Measurements from ENCODE around the gene COPS7A. TPM values are rescaled to one million over a fixed set of nuclear protein-coding genes. Genes with fewer than 3 reads are reported as not detected.
A peak's percentile ranks its signal among the peaks of the same experiment; 100 is the strongest.

Gene COPS7A
- total and polyA plus RNA-seq, 2 donors (not counting 1 experiment from before 2014, with no cell fraction given) = 79.1 to 114 TPM

GRCh38 chr12:6778574-6779550, 55.0 kb downstream of the COPS7A start:
- peak overlapping the region; percentile 96 for H3K4me2 ChIP-seq (ENCODE audit: extremely low read depth, insufficient read depth, low read length)
- TF ChIP-seq EZH2 (IDR thresholded peaks at IDR 0.05; ENCODE audit: low read length, missing control alignments) (no peak), CTCF (conservative IDR thresholded peaks at IDR 0.05 in 1 of 2, IDR thresholded peaks at IDR 0.05 in 1 of 2; ENCODE audit: low read depth in 1 of 2, low read length in 2 of 2) (peak; percentile 87)
- peak overlapping the region; percentile 70 for H2AFZ ChIP-seq (ENCODE audit: low read length)
- no peaks in the 10 kb centered on the region for H3K9me3 ChIP-seq (ENCODE audit: control insufficient read depth, insufficient read depth, low read depth, low read length)
- DNase-seq (ENCODE audit: low read depth in 2 of 2) = peak; percentile 89 to 94
- peak overlapping the region; percentile 30 to 51 (median 42) for H3K4me3 ChIP-seq (replicated peaks in 1 of 4; ENCODE audit: control extremely low read depth in 1 of 4, insufficient read depth in 1 of 4, low read depth in 3 of 4, low read length in 4 of 4)
- H3K27ac ChIP-seq (ENCODE audit: insufficient read depth, low read length) = no peak overlapping the region
- H4K20me1 ChIP-seq (ENCODE audit: control insufficient read depth, extremely low read depth, insufficient read depth, low read length) = no peaks in the 10 kb centered on the region
- no peak overlapping the region for H3K9ac ChIP-seq (ENCODE audit: insufficient read depth, low read length)
- H3K4me1 ChIP-seq (ENCODE audit: control insufficient read depth, extremely low read depth, insufficient read depth, low read length) = peaks cover 3% of the 10 kb centered on the region
- no peaks in the 10 kb centered on the region for H3K36me3 ChIP-seq (ENCODE audit: control insufficient read depth, insufficient read depth, low read length)
- no peaks in the 10 kb centered on the region for H3K79me2 ChIP-seq (ENCODE audit: control insufficient read depth, insufficient read depth, low read length)
- no peaks in the 10 kb centered on the region for H3K27me3 ChIP-seq (ENCODE audit: control insufficient read depth, insufficient read depth, low read length)

- no peak overlapping the region for H2AFZ ChIP-seq (ENCODE audit: low read length)
- TF ChIP-seq EZH2 (IDR thresholded peaks at IDR 0.05; ENCODE audit: low read length, missing control alignments) (no peak), CTCF (conservative IDR thresholded peaks at IDR 0.05 in 1 of 2, IDR thresholded peaks at IDR 0.05 in 1 of 2; ENCODE audit: low read depth in 1 of 2, low read length in 2 of 2) (no peak)
- H3K79me2 ChIP-seq (ENCODE audit: control insufficient read depth, insufficient read depth, low read length) = no peaks in the 10 kb centered on the region
These were observed 56.0 kb downstream of the COPS7A start for GRCh38 chr12:6779708-6780432.

GRCh38 chr12:6780573-6780972, 56.7 kb downstream of the COPS7A start:
- no peak overlapping the region for H3K27ac ChIP-seq (ENCODE audit: insufficient read depth, low read length)
- H3K4me2 ChIP-seq (ENCODE audit: extremely low read depth, insufficient read depth, low read length) = no peak overlapping the region
- no peak for TF ChIP-seq EZH2 (IDR thresholded peaks at IDR 0.05; ENCODE audit: low read length, missing control alignments)
- no peak for TF ChIP-seq CTCF (conservative IDR thresholded peaks at IDR 0.05 in 1 of 2, IDR thresholded peaks at IDR 0.05 in 1 of 2; ENCODE audit: low read depth in 1 of 2, low read length in 2 of 2)
- H3K9me3 ChIP-seq (ENCODE audit: control insufficient read depth, insufficient read depth, low read depth, low read length) = no peaks in the 10 kb centered on the region
- no peak overlapping the region for H3K4me3 ChIP-seq (replicated peaks in 1 of 4; ENCODE audit: control extremely low read depth in 1 of 4, insufficient read depth in 1 of 4, low read depth in 3 of 4, low read length in 4 of 4)
- DNase-seq (ENCODE audit: low read depth in 2 of 2) = no peak
- H3K27me3 ChIP-seq (ENCODE audit: control insufficient read depth, insufficient read depth, low read length) = no peaks in the 10 kb centered on the region
- H2AFZ ChIP-seq (ENCODE audit: low read length) = no peak overlapping the region
- no peaks in the 10 kb centered on the region for H3K79me2 ChIP-seq (ENCODE audit: control insufficient read depth, insufficient read depth, low read length)
- H4K20me1 ChIP-seq (ENCODE audit: control insufficient read depth, extremely low read depth, insufficient read depth, low read length) = no peaks in the 10 kb centered on the region
- no peak overlapping the region for H3K9ac ChIP-seq (ENCODE audit: insufficient read depth, low read length)
- H3K36me3 ChIP-seq (ENCODE audit: control insufficient read depth, insufficient read depth, low read length) = no peaks in the 10 kb centered on the region
- peaks cover 3% of the 10 kb centered on the region for H3K4me1 ChIP-seq (ENCODE audit: control insufficient read depth, extremely low read depth, insufficient read depth, low read length)

More at GRCh38 chr12:6779708-6780432, 56.0 kb downstream of the COPS7A start:
- Histone ChIP-seq H3K9ac (ENCODE audit: insufficient read depth, low read length) (no peak overlapping the region), H3K4me2 (ENCODE audit: extremely low read depth, insufficient read depth, low read length) (no peak overlapping the region), H3K4me3 (replicated peaks in 1 of 4; ENCODE audit: control extremely low read depth in 1 of 4, insufficient read depth in 1 of 4, low read depth in 3 of 4, low read length in 4 of 4) (no peak overlapping the region), H3K36me3 (ENCODE audit: control insufficient read depth, insufficient read depth, low read length) (no peaks in the 10 kb centered on the region), H4K20me1 (ENCODE audit: control insufficient read depth, extremely low read depth, insufficient read depth, low read length) (no peaks in the 10 kb centered on the region), H3K27me3 (ENCODE audit: control insufficient read depth, insufficient read depth, low read length) (no peaks in the 10 kb centered on the region), H3K4me1 (ENCODE audit: control insufficient read depth, extremely low read depth, insufficient read depth, low read length) (peaks cover 3% of the 10 kb centered on the region), H3K27ac (ENCODE audit: insufficient read depth, low read length) (no peak overlapping the region), H3K9me3 (ENCODE audit: control insufficient read depth, insufficient read depth, low read depth, low read length) (no peaks in the 10 kb centered on the region)
- DNase-seq (ENCODE audit: low read depth in 2 of 2) = no peak
